Stimulated activated CD8-positive, alpha-beta memory T cell treated with anti-CD3 and anti-CD28 coated beads, Interleukin-12 subunit alpha, Interleukin-12 subunit beta, amount 100 ng/mL, for 1 hour (primary cell): ENCODE results near the gene SLC27A2.
"Not testable (repeated sequence)": the region's sequence is repeated elsewhere in the genome, so short reads cannot be mapped to it uniquely, and the experiment has no call there.

Source experiments
- DNase-seq: peaks from one replicate; pipeline ENCODE4 v3.0.0-alpha.2; 2020; ENCODE audit warnings: low read depth

SLC27A2 gene

DNA sequence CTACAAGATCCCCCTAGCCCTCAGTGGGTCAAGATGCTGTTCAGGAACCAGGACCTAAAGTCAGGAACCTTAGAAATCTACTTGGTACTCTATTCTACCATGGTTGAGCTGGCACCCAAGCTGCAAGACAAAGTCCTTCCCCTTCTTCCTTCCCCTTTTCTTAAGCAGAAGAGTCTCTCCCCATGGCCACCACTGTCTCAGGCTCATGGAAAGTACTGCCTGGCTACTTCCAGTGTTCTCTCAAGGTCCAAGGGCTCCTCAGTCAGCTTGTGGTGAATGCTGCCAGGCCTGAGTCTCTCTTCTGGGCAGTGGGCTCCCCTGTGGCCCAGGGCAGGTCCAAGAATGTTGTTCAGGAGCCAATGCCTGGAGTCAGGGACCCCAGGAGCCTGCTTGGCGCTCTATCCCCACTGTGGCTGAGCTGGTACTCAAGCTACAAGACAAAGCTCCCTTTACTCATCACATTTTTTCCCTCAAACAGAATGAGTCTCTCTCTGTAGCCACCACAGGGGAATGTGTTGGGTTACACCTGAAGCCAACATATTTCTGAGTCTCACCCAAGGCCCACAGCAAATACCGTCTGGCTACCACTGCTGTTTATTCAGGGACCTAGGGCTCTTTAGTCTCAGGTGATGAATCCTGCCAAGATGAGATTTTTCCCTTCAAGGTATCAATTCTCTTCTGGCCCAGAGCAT, 18.1 kb upstream of the SLC27A2 start:
- no peak for DNase-seq

- no peak for DNase-seq
These were observed 17.5 kb upstream of the SLC27A2 start for GRCh38 chr15:50164458-50164857.

- DNase-seq = no peak
These were observed 15.8 kb upstream of the SLC27A2 start for GRCh38 chr15:50166216-50166615.

DNA sequence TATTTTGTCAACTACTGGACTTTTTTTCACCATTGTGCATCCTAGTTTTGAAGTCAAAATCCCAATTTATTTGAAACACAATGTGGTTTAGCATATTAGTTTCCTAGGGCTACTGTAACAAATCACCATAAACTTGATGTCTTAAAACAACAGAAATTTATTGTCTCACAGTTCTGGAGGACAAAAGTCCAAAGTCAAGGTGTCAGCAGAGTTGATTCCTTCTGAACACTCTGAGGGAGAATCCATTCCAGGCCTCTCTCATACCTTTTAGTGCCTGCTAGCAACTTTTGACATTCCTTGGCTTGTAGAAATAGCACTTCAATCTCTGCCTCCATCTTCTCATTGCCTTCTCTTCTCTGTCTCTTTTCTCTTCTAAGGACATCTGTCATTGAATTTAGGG, 14.9 kb upstream of the SLC27A2 start:
- no peak for DNase-seq

DNA sequence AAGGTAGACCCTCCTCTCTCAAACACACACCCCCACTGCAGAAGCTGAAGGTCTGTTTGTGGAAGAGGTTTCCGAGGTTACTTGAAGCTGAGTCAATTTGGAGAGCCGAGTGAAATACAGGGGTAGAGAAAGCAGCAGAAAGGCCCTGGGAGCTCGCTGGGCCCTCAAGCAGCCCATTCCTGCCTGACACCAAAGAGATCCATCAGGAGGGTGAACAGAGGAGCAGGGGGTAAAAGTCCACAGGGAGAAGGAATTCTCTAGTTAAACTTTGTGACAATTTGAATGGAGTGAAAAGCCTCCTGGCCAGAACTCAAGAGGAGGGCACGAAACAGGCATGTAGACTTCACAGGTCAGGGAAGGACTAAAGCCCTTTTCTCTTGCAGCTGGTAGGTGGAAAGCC, 13.6 kb upstream of the SLC27A2 start:
- DNase-seq = no peak

- no peak for DNase-seq
These were observed 13.1 kb upstream of the SLC27A2 start for GRCh38 chr15:50168783-50169411.

DNA sequence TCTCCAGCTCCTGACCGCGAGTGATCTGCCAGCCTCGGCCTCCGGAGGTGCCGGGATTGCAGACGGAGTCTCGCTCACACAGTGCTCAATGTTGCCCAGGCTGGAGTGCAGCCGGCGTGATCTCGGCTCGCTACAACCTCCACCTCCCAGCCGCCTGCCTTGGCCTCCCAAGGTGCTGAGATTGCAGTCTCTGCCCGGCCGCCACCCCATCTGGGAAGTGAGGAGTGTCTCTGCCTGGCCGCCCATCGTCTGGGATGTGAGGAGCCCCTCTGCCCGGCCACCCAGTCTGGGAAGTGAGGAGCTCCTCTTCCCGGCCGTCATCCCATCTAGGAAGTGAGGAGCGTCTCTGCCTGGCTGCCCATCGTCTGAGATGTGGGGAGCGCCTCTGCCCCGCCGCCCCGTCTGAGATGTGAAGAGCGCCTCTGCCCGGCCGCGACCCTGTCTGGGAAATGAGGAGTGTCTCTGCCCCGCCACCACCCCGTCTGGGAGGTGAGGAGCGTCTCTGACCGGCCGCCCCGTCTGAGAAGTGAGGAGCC, 9.6 kb upstream of the SLC27A2 start:
- DNase-seq = not testable (repeated sequence)

- no peak for DNase-seq
These were observed 5.1 kb upstream of the SLC27A2 start for GRCh38 chr15:50176869-50177268.

DNA sequence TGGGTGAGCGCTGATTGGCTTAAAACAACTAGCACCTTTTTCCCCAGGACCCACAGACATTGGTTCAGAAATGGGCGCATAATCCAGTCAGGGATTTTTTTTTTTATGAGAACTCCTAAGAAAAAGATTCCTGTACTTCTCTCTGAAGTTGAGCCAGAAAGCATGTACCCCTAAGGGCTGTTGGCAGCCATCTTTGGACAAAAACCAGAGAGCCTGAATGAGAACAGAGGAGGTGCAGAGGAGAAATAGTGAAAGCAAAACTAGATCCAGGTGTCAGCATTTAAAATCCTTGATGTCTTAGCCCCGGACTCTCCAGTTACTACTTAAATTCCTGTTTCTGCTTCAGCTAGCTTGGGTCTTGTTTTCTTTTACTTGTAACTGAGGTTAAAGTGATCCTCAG, 1.9 kb upstream of the SLC27A2 start:
- no peak for DNase-seq

GRCh38 chr15:50180582-50180981, 1.4 kb upstream of the SLC27A2 start:
- no peak for DNase-seq

GRCh38 chr15:50181201-50181968, 611 bp upstream of the SLC27A2 start:
- no peak for DNase-seq

DNA sequence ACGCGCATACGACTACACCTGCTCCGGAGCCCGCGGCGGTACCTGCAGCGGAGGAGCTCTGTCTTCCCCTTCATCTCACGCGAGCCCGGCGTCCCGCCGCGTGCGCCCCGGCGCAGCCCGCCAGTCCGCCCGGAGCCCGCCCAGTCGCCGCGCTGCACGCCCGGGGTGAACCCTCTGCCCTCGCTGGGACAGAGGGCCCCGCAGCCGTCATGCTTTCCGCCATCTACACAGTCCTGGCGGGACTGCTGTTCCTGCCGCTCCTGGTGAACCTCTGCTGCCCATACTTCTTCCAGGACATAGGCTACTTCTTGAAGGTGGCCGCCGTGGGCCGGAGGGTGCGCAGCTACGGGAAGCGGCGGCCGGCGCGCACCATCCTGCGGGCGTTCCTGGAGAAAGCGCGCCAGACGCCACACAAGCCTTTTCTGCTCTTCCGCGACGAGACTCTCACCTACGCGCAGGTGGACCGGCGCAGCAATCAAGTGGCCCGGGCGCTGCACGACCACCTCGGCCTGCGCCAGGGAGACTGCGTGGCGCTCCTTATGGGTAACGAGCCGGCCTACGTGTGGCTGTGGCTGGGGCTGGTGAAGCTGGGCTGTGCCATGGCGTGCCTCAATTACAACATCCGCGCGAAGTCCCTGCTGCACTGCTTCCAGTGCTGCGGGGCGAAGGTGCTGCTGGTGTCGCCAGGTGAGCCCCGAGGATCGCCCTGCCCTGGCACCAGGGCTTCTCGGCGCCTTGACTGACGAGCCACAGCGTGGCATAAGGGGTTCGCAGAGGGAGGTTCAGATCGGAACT, 420 bp downstream of the SLC27A2 start:
- DNase-seq = no peak

DNA sequence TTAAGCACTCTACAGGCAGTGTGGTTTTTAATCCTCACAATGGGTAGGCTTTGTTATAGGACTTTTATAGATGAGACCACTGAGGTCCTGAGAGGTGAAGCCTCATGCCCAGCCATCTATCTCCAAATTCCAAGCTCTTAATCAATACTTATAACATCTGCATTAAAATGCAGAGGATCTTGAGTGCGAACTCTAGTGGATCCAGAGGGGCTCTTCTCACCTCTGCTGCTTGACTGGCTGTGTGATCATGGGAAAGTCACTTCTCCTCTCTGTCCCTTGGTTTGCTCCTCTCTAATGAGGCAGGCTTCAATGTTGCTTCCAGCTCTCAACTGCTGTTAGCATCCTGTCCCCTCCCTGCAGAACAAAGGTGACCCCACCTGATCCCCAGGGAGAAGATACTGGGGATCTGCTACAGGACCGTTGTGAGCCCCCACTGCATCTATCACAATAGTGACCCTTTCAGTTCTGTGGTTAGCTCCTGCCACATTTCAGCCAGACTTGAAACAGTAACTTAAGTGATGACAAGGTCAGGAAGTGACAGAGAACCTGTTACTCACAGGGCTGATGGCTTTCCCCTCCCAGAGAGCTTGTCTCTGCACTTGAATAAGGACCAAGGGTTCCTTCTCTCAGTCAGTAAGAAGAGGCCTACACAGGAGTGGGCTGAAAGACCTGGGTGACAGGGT, 1.3 kb downstream of the SLC27A2 start:
- no peak for DNase-seq

GRCh38 chr15:50184863-50185504, 3.0 kb downstream of the SLC27A2 start:
- DNase-seq = no peak

DNA sequence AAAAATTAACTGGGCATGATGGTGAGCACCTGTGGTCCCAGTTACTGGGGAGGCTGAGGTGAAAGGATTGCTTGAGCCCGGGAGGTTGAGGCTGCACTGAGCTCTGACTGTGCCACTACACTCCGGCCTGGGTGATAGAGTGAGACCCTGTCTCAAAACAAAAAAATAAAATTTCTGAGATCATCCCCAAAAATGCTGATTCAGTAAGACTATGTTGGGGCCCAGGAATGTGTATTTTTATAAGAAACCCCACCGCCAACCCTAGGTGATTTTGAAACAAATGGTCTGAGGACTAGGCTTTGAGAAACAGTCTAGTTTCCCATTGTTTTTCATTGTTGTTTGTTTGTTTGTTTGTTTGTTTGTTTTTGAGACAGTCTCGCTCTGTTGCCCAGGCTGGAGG, 4.1 kb downstream of the SLC27A2 start:
- no peak for DNase-seq

- no peak for DNase-seq
These were observed 4.8 kb downstream of the SLC27A2 start for GRCh38 chr15:50186752-50187151.

- no peak for DNase-seq
These were observed 5.5 kb downstream of the SLC27A2 start for GRCh38 chr15:50187525-50187924.

DNA sequence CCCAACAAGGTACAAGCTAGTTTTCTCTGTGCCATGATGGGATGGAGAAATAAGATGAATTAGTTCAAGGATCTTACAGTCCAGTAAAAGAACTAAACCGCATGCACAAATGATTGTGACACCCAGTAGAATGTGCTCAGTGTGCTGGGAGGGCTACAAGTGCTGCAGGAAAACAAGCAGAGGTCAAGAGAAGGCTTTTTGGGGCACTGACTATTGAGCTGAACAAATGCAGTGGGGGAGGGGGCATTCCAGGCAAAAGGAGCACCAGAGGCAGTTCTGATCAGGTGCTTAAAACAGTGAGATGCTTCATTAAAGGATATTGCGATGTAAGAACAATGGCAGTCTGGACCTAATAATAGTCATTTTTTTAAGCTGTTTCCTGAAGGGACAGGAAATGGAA, 6.0 kb downstream of the SLC27A2 start:
- DNase-seq = no peak

DNA sequence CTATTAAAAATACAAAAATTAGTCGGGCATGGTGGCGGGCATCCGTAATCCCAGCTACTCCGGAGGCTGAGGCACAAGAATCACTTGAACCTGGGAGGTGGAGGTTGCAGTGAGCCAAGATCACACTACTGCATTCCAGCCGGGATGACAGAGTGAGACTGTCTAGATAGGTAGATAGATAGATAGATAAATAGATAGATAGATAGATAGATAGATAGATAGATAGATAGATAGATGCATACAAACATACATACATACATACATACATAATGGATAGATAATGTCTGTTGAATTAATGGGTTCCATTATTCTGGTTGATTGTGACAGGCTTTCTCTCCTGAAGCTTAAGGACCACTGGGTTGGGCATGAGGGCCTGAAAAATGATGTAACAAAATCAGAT, 6.8 kb downstream of the SLC27A2 start:
- not testable (repeated sequence) for DNase-seq

- no peak for DNase-seq
These were observed 7.6 kb downstream of the SLC27A2 start for GRCh38 chr15:50189633-50190032.

GRCh38 chr15:50190166-50190570, 8.2 kb downstream of the SLC27A2 start:
- DNase-seq = no peak
